GM12873 (cell line): ENCODE data around the gene ATG7.

Source experiments
- TF ChIP-seq, protein P1 (sequence below): IDR thresholded peaks from 2 replicates; pipeline ENCODE4 v1.5.1; 2012; ENCODE audit warnings: low read depth, mild to moderate bottlenecking, moderate library complexity, low read length, control low read depth; ENCODE audit not compliant: insufficient read depth; ENCODE audit errors: missing control alignments

Gene ATG7

DNA sequence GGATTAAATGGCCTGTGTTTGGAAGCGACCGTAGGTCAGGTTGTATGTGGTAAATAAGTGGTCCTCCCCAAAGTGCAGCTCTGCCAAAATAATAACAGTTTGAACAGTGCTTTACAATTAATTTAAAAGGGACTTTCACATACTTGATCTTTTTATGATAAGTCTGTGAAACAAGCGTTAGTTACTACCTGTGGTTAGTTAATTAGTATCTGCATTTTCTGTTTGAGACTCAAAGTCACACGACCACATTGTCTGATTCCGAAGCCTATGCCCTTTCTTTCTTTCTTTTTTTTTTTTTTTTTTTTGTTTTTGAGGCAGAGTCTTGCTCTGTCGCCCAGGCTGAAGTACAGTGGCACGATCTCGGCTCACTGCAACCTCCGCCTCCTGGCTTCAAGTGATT lies 45.1 kb downstream of the ATG7 start:
- TF ChIP-seq, protein P1, sequence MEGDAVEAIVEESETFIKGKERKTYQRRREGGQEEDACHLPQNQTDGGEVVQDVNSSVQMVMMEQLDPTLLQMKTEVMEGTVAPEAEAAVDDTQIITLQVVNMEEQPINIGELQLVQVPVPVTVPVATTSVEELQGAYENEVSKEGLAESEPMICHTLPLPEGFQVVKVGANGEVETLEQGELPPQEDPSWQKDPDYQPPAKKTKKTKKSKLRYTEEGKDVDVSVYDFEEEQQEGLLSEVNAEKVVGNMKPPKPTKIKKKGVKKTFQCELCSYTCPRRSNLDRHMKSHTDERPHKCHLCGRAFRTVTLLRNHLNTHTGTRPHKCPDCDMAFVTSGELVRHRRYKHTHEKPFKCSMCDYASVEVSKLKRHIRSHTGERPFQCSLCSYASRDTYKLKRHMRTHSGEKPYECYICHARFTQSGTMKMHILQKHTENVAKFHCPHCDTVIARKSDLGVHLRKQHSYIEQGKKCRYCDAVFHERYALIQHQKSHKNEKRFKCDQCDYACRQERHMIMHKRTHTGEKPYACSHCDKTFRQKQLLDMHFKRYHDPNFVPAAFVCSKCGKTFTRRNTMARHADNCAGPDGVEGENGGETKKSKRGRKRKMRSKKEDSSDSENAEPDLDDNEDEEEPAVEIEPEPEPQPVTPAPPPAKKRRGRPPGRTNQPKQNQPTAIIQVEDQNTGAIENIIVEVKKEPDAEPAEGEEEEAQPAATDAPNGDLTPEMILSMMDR: no peak

- TF ChIP-seq, protein P1: no peak
Observed at GRCh38 chr3:11322931-11323330, 50.7 kb downstream of the ATG7 start.

GRCh38 chr3:11323813-11324212 lies 51.6 kb downstream of the ATG7 start:
- TF ChIP-seq, protein P1: no peak

DNA sequence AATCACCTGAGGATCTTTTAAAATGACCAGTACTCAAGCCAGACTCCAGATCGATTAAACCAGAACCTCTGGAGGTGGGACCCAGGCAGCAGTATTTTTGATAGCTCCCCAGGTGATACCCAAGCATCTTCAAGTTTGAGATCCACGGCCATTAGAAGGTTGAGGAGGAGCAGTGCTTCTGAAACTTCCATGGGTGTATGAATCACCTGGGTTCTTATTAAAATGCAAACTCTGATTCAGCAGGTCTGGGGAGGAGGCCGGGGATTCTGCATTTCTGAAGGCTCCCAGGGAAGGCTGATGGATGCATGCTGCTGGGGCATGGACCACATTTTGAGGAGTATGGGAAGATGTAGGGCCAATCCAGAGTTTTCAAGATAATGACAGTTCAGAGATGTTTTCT lies 55.4 kb downstream of the ATG7 start:
- TF ChIP-seq, protein P1: no peak

GRCh38 chr3:11328196-11328945 lies 56.2 kb downstream of the ATG7 start:
- TF ChIP-seq, protein P1: no peak

DNA sequence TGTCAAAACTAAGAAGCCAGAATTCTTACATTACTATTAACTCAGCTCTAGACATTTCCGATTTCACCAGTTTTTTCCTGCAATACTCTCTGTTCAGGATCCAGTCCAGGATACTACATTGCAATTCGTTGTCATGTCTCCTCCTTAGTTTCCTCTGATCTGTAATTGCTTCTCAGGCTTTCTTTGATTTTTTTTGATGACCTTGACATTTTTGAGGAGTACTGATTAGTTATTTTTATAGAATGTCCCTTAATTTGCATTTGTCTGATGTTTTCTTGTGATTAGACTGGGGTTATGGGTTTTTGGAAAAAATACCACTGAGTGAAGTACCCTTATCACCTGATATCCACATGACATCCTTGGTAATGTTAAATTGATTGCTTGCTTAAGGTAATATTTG lies 57.6 kb downstream of the ATG7 start:
- TF ChIP-seq, protein P1: no peak

GRCh38 chr3:11331101-11331500 lies 58.9 kb downstream of the ATG7 start:
- TF ChIP-seq, protein P1: no peak
